SK-N-SH (cell line): ENCODE data around the gene ST6GALNAC3. TPM values are rescaled to one million over a fixed set of nuclear protein-coding genes. Genes with fewer than 3 reads are reported as not detected.

Experiments
- CTCF ChIA-PET: fragments of 300-600, 350-600 bp; formaldehyde crosslinking; extraction: SDS; loops from one replicate; lab custom pipeline; 2021; lab: Yijun Ruan, JAX
- POLR2A ChIA-PET: fragments of 350-600 bp; sonication (Branson Sonifier 250); formaldehyde crosslinking; extraction: SDS; loops from one replicate; lab custom pipeline; 2020; ENCODE audit warnings: antibody characterized with exemption, inconsistent platforms; lab: Yijun Ruan, JAX
- DNase-seq: peaks from one replicate; pipeline ENCODE4 v3.0.0; 2012
- H2AFZ ChIP-seq: fragments of 200-600 bp; sonication (generic); 2 replicates; pipeline ENCODE4 v1.8.1; 2016; ENCODE audit warnings: antibody characterized with exemption, mild to moderate bottlenecking, low read depth
- H3F3A ChIP-seq: fragments of 200-600 bp; sonication (generic); replicated peaks from 2 replicates; pipeline ENCODE3; 2016; ENCODE audit warnings: antibody characterized with exemption, mild to moderate bottlenecking; ENCODE audit not compliant: insufficient read depth
- H3K27ac ChIP-seq, 2 experiments: fragments of 200-500 bp in 1 of 2; fragments of 200-600 bp in 1 of 2; sonication (Bioruptor generic) in 1 of 2; sonication (generic), shearing (Covaris generic) in 1 of 2; 2 replicates each; pipeline versions ENCODE4 v1.5.1 to v1.6.1; 2014 to 2016; ENCODE audit warnings: low read depth in 2 of 2, inconsistent platforms in 1 of 2, low read length in 1 of 2, mild to moderate bottlenecking in 1 of 2, mixed read lengths in 1 of 2
- H3K27me3 ChIP-seq: fragments of 200-600 bp; sonication (generic), shearing (Covaris generic); 2 replicates; pipeline ENCODE4 v1.6.1; 2016; ENCODE audit warnings: mixed run types; ENCODE audit not compliant: insufficient read depth
- H3K36me3 ChIP-seq, 2 experiments: fragments of 200-500 bp in 1 of 2; fragments of 200-600 bp in 1 of 2; sonication (Bioruptor generic) in 1 of 2; sonication (generic) in 1 of 2; replicated peaks in 1 of 2; 2 replicates each; pipeline versions ENCODE3 to v1.5.1; 2014 to 2016; ENCODE audit warnings: low read length in 1 of 2, mild to moderate bottlenecking in 1 of 2; ENCODE audit not compliant: insufficient read depth in 2 of 2, control insufficient read depth in 1 of 2
- H3K4me1 ChIP-seq, 2 experiments: fragments of 200-500 bp in 1 of 2; fragments of 200-600 bp in 1 of 2; sonication (Bioruptor generic) in 1 of 2; sonication (generic), shearing (Covaris generic) in 1 of 2; 2 replicates each; pipeline versions ENCODE4 v1.5.1 to v1.6.1; 2014 to 2016; ENCODE audit warnings: low read depth in 1 of 2, low read length in 1 of 2, mixed run types in 1 of 2; ENCODE audit not compliant: insufficient read depth in 2 of 2, control insufficient read depth in 1 of 2
- H3K4me2 ChIP-seq: fragments of 200-600 bp; sonication (generic), shearing (Covaris generic); 2 replicates; pipeline ENCODE4 v1.6.1; 2017; ENCODE audit warnings: mixed run types
- H3K4me3 ChIP-seq, 2 experiments: fragments of 200-500 bp in 1 of 2; fragments of 200-600 bp in 1 of 2; sonication (Bioruptor generic) in 1 of 2; sonication (generic), shearing (Covaris generic) in 1 of 2; 2 replicates each; pipeline versions ENCODE4 v1.5.1 to v1.8.1; 2014 to 2016; ENCODE audit warnings: low read depth in 2 of 2, inconsistent platforms in 1 of 2, low read length in 1 of 2, mild to moderate bottlenecking in 1 of 2, mixed read lengths in 1 of 2, moderate library complexity in 1 of 2
- H3K79me2 ChIP-seq: fragments of 200-600 bp; sonication (generic); 2 replicates; pipeline ENCODE4 v1.8.1; 2017; ENCODE audit warnings: mild to moderate bottlenecking; ENCODE audit not compliant: insufficient read depth
- H3K9ac ChIP-seq: fragments of 200-600 bp; sonication (generic); 2 replicates; pipeline ENCODE4 v1.6.1; 2017; ENCODE audit warnings: mixed run types
- H3K9me2 ChIP-seq: fragments of 200-600 bp; sonication (generic); 2 replicates; pipeline ENCODE4 v1.6.1; 2017; ENCODE audit warnings: mixed run types
- H3K9me3 ChIP-seq: fragments of 200-600 bp; sonication (generic); 2 replicates; pipeline ENCODE4 v1.6.1; 2017; ENCODE audit warnings: mixed run types, mild to moderate bottlenecking, moderate library complexity
- H4K20me1 ChIP-seq: fragments of 200-600 bp; sonication (generic); 2 replicates; pipeline ENCODE4 v1.6.1; 2017; ENCODE audit warnings: mild to moderate bottlenecking, mixed run types; ENCODE audit not compliant: insufficient read depth
- CTCF ChIP-seq: fragments of 200-600 bp; sonication (generic); IDR thresholded peaks from 2 replicates; pipeline ENCODE4 v1.6.1; 2017; ENCODE audit warnings: antibody characterized with exemption, mild to moderate bottlenecking, moderate library complexity
- ELF1 ChIP-seq: IDR thresholded peaks from 2 replicates; pipeline ENCODE4 v1.4.0; 2012
- EZH2phosphoT487 ChIP-seq: fragments of 200-600 bp; sonication (generic); IDR thresholded peaks from 2 replicates; pipeline ENCODE4 v1.6.1; 2017; ENCODE audit warnings: low read depth, mixed run types, mild to moderate bottlenecking, antibody characterized with exemption, moderate library complexity, borderline replicate concordance
- GABPA ChIP-seq: IDR thresholded peaks from 2 replicates; pipeline ENCODE4 v1.4.0; 2012; ENCODE audit warnings: low read depth, mild to moderate bottlenecking
- JUND ChIP-seq: IDR thresholded peaks from 2 replicates; pipeline ENCODE4 v1.4.0; 2012
- MEF2A ChIP-seq: IDR thresholded peaks from 2 replicates; pipeline ENCODE4 v1.4.0; 2012; ENCODE audit warnings: low read depth, borderline replicate concordance
- MXI1 ChIP-seq: IDR thresholded peaks from 2 replicates; pipeline ENCODE4 v1.6.1; 2012; ENCODE audit warnings: mild to moderate bottlenecking, low read depth, low read length, improper control_type of control experiment
- POLR2AphosphoS5 ChIP-seq: IDR thresholded peaks from 2 replicates; pipeline ENCODE4 v1.6.1; 2012; ENCODE audit warnings: low read depth, low read length
- RCOR1 ChIP-seq: fragments of 150-350 bp; IDR thresholded peaks from 2 replicates; pipeline ENCODE4 v1.6.1; 2017; ENCODE audit warnings: antibody characterized with exemption, low read length
- RXRA ChIP-seq: IDR thresholded peaks from 2 replicates; pipeline ENCODE4 v1.4.0; 2012; ENCODE audit warnings: low read depth, mild to moderate bottlenecking, borderline replicate concordance
- TEAD4 ChIP-seq: IDR thresholded peaks from 2 replicates; pipeline ENCODE4 v1.4.0; 2012; ENCODE audit warnings: mild to moderate bottlenecking, borderline replicate concordance; ENCODE audit not compliant: insufficient read depth
- ZBTB33 ChIP-seq: IDR thresholded peaks from 2 replicates; pipeline ENCODE4 v1.4.0; 2012; ENCODE audit warnings: low read depth, borderline replicate concordance
- WGBS: methylation state at CpG from one replicate; pipeline ENCODE4 v1.1.6; 2017; ENCODE audit warnings: low lambda C conversion rate; 5-methylcytosine and 5-hydroxymethylcytosine counted together
- polyA plus RNA-seq, 3 experiments: library from polyadenylated mRNA; depleted of rRNA; stranded (reverse); fragments of >200 nt; gene quantifications; 2 replicates each; pipeline ENCODE4 v1.2.3, GENCODE V29; 2012
- TF ChIP-seq, protein P1 (sequence below): IDR thresholded peaks from 2 replicates; pipeline ENCODE4 v1.6.1; 2012; ENCODE audit warnings: mild to moderate bottlenecking, low read depth, low read length, moderate library complexity
- TF ChIP-seq, protein P2 (sequence below): IDR thresholded peaks from 2 replicates; pipeline ENCODE4 v1.4.0; 2012; ENCODE audit warnings: low read depth, borderline replicate concordance
- TF ChIP-seq, protein P3 (sequence below): fragments of 150-350 bp; IDR thresholded peaks from 2 replicates; pipeline ENCODE4 v1.6.1; 2017; ENCODE audit warnings: antibody characterized with exemption, low read length, low read depth, borderline replicate concordance

ST6GALNAC3 gene
- polyA plus RNA-seq, 1 of the 3 experiments (the other 2 are of a cell fraction), result 8.1 TPM

GRCh38 chr1:76285578-76286135, 211.1 kb downstream of the ST6GALNAC3 start:
- Histone ChIP-seq H4K20me1 (no peaks in the 10 kb centered on the region), H3K9ac (no peak overlapping the region), H3K9me2 (no peaks in the 10 kb centered on the region), H3K4me1 (peaks cover 4 to 31% of the 10 kb centered on the region in 2 experiments; a peak in 2 of 4 replicates), H3K79me2 (no peaks in the 10 kb centered on the region; the same call in 1 of the 2 replicates), H2AFZ (no peak overlapping the region), H3K27ac (peak overlapping the region in 1 of 2 experiments; percentile 75; a peak in 2 of 4 replicates), H3K36me3 (no peaks in the 10 kb centered on the region), H3F3A (peaks cover under 1% of the 10 kb centered on the region), H3K4me3 (no peak overlapping the region), H3K9me3 (no peaks in the 10 kb centered on the region), H3K27me3 (no peaks in the 10 kb centered on the region), H3K4me2 (no peak overlapping the region)
- 75% methylated on average over 4 of the region's 4 CpGs for WGBS
- TF ChIP-seq EZH2phosphoT487 (no peak), JUND (no peak), ELF1 (no peak), POLR2AphosphoS5 (no peak), GABPA (no peak), MXI1 (no peak; the same call in 1 of the 2 replicates), TEAD4 (no peak), ZBTB33 (no peak), MEF2A (no peak), CTCF (no peak), RXRA (no peak), RCOR1 (no peak)
- TF ChIP-seq, protein P1, sequence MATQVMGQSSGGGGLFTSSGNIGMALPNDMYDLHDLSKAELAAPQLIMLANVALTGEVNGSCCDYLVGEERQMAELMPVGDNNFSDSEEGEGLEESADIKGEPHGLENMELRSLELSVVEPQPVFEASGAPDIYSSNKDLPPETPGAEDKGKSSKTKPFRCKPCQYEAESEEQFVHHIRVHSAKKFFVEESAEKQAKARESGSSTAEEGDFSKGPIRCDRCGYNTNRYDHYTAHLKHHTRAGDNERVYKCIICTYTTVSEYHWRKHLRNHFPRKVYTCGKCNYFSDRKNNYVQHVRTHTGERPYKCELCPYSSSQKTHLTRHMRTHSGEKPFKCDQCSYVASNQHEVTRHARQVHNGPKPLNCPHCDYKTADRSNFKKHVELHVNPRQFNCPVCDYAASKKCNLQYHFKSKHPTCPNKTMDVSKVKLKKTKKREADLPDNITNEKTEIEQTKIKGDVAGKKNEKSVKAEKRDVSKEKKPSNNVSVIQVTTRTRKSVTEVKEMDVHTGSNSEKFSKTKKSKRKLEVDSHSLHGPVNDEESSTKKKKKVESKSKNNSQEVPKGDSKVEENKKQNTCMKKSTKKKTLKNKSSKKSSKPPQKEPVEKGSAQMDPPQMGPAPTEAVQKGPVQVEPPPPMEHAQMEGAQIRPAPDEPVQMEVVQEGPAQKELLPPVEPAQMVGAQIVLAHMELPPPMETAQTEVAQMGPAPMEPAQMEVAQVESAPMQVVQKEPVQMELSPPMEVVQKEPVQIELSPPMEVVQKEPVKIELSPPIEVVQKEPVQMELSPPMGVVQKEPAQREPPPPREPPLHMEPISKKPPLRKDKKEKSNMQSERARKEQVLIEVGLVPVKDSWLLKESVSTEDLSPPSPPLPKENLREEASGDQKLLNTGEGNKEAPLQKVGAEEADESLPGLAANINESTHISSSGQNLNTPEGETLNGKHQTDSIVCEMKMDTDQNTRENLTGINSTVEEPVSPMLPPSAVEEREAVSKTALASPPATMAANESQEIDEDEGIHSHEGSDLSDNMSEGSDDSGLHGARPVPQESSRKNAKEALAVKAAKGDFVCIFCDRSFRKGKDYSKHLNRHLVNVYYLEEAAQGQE, result no peak
- TF ChIP-seq, protein P2, sequence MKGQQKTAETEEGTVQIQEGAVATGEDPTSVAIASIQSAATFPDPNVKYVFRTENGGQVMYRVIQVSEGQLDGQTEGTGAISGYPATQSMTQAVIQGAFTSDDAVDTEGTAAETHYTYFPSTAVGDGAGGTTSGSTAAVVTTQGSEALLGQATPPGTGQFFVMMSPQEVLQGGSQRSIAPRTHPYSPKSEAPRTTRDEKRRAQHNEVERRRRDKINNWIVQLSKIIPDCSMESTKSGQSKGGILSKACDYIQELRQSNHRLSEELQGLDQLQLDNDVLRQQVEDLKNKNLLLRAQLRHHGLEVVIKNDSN, result no peak
- TF ChIP-seq, protein P3, sequence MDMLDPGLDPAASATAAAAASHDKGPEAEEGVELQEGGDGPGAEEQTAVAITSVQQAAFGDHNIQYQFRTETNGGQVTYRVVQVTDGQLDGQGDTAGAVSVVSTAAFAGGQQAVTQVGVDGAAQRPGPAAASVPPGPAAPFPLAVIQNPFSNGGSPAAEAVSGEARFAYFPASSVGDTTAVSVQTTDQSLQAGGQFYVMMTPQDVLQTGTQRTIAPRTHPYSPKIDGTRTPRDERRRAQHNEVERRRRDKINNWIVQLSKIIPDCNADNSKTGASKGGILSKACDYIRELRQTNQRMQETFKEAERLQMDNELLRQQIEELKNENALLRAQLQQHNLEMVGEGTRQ, result no peak
- peak; percentile 51 for DNase-seq
- POLR2A ChIA-PET, result no interaction called here
- CTCF ChIA-PET, result no interaction called here
